SK-N-SH (cell line): ENCODE measurements around the gene TPCN2. TPM values are rescaled to one million over a fixed set of nuclear protein-coding genes. Genes with fewer than 3 reads are reported as not detected.

Experiments
- CTCF ChIA-PET: fragments of 300-600, 350-600 bp; formaldehyde crosslinking; extraction: SDS; loops from one replicate; lab custom pipeline; 2021; lab: Yijun Ruan, JAX
- POLR2A ChIA-PET: fragments of 350-600 bp; sonication (Branson Sonifier 250); formaldehyde crosslinking; extraction: SDS; loops from one replicate; lab custom pipeline; 2020; ENCODE audit warnings: antibody characterized with exemption, inconsistent platforms; lab: Yijun Ruan, JAX
- DNase-seq: peaks from one replicate; pipeline ENCODE4 v3.0.0; 2012
- H2AFZ ChIP-seq: fragments of 200-600 bp; sonication (generic); 2 replicates; pipeline ENCODE4 v1.8.1; 2016; ENCODE audit warnings: antibody characterized with exemption, mild to moderate bottlenecking, low read depth
- H3F3A ChIP-seq: fragments of 200-600 bp; sonication (generic); replicated peaks from 2 replicates; pipeline ENCODE3; 2016; ENCODE audit warnings: antibody characterized with exemption, mild to moderate bottlenecking; ENCODE audit not compliant: insufficient read depth
- H3K27ac ChIP-seq, 2 experiments: fragments of 200-500 bp in 1 of 2; fragments of 200-600 bp in 1 of 2; sonication (Bioruptor generic) in 1 of 2; sonication (generic), shearing (Covaris generic) in 1 of 2; 2 replicates each; pipeline versions ENCODE4 v1.5.1 to v1.6.1; 2014 to 2016; ENCODE audit warnings: low read depth in 2 of 2, inconsistent platforms in 1 of 2, low read length in 1 of 2, mild to moderate bottlenecking in 1 of 2, mixed read lengths in 1 of 2
- H3K27me3 ChIP-seq: fragments of 200-600 bp; sonication (generic), shearing (Covaris generic); 2 replicates; pipeline ENCODE4 v1.6.1; 2016; ENCODE audit warnings: mixed run types; ENCODE audit not compliant: insufficient read depth
- H3K36me3 ChIP-seq, 2 experiments: fragments of 200-500 bp in 1 of 2; fragments of 200-600 bp in 1 of 2; sonication (Bioruptor generic) in 1 of 2; sonication (generic) in 1 of 2; replicated peaks in 1 of 2; 2 replicates each; pipeline versions ENCODE3 to v1.5.1; 2014 to 2016; ENCODE audit warnings: low read length in 1 of 2, mild to moderate bottlenecking in 1 of 2; ENCODE audit not compliant: insufficient read depth in 2 of 2, control insufficient read depth in 1 of 2
- H3K4me1 ChIP-seq, 2 experiments: fragments of 200-500 bp in 1 of 2; fragments of 200-600 bp in 1 of 2; sonication (Bioruptor generic) in 1 of 2; sonication (generic), shearing (Covaris generic) in 1 of 2; 2 replicates each; pipeline versions ENCODE4 v1.5.1 to v1.6.1; 2014 to 2016; ENCODE audit warnings: low read depth in 1 of 2, low read length in 1 of 2, mixed run types in 1 of 2; ENCODE audit not compliant: insufficient read depth in 2 of 2, control insufficient read depth in 1 of 2
- H3K4me2 ChIP-seq: fragments of 200-600 bp; sonication (generic), shearing (Covaris generic); 2 replicates; pipeline ENCODE4 v1.6.1; 2017; ENCODE audit warnings: mixed run types
- H3K4me3 ChIP-seq, 2 experiments: fragments of 200-500 bp in 1 of 2; fragments of 200-600 bp in 1 of 2; sonication (Bioruptor generic) in 1 of 2; sonication (generic), shearing (Covaris generic) in 1 of 2; 2 replicates each; pipeline versions ENCODE4 v1.5.1 to v1.8.1; 2014 to 2016; ENCODE audit warnings: low read depth in 2 of 2, inconsistent platforms in 1 of 2, low read length in 1 of 2, mild to moderate bottlenecking in 1 of 2, mixed read lengths in 1 of 2, moderate library complexity in 1 of 2
- H3K79me2 ChIP-seq: fragments of 200-600 bp; sonication (generic); 2 replicates; pipeline ENCODE4 v1.8.1; 2017; ENCODE audit warnings: mild to moderate bottlenecking; ENCODE audit not compliant: insufficient read depth
- H3K9ac ChIP-seq: fragments of 200-600 bp; sonication (generic); 2 replicates; pipeline ENCODE4 v1.6.1; 2017; ENCODE audit warnings: mixed run types
- H3K9me2 ChIP-seq: fragments of 200-600 bp; sonication (generic); 2 replicates; pipeline ENCODE4 v1.6.1; 2017; ENCODE audit warnings: mixed run types
- H3K9me3 ChIP-seq: fragments of 200-600 bp; sonication (generic); 2 replicates; pipeline ENCODE4 v1.6.1; 2017; ENCODE audit warnings: mixed run types, mild to moderate bottlenecking, moderate library complexity
- H4K20me1 ChIP-seq: fragments of 200-600 bp; sonication (generic); 2 replicates; pipeline ENCODE4 v1.6.1; 2017; ENCODE audit warnings: mild to moderate bottlenecking, mixed run types; ENCODE audit not compliant: insufficient read depth
- CHD2 ChIP-seq: fragments of 150-350 bp; IDR thresholded peaks from 2 replicates; pipeline ENCODE4 v1.6.1; 2018; ENCODE audit warnings: low read length; ENCODE audit not compliant: partially characterized antibody
- ELF1 ChIP-seq: IDR thresholded peaks from 2 replicates; pipeline ENCODE4 v1.4.0; 2012
- EP300 ChIP-seq, 2 experiments: IDR thresholded peaks; 2 replicates each; pipeline versions ENCODE4 v1.4.0 to v1.6.1; 2012; ENCODE audit warnings: borderline replicate concordance in 1 of 2, low read depth in 1 of 2, low read length in 1 of 2
- FOSL2 ChIP-seq: IDR thresholded peaks from 2 replicates; pipeline ENCODE4 v1.4.0; 2012; ENCODE audit warnings: low read depth, mild to moderate bottlenecking, moderate library complexity, borderline replicate concordance
- GABPA ChIP-seq: IDR thresholded peaks from 2 replicates; pipeline ENCODE4 v1.4.0; 2012; ENCODE audit warnings: low read depth, mild to moderate bottlenecking
- IRF3 ChIP-seq: fragments of 150-350 bp; IDR thresholded peaks from 2 replicates; pipeline ENCODE4 v1.6.1; 2016; ENCODE audit warnings: mild to moderate bottlenecking, low read depth, low read length
- JUND ChIP-seq: IDR thresholded peaks from 2 replicates; pipeline ENCODE4 v1.4.0; 2012
- MEF2A ChIP-seq: IDR thresholded peaks from 2 replicates; pipeline ENCODE4 v1.4.0; 2012; ENCODE audit warnings: low read depth, borderline replicate concordance
- MXI1 ChIP-seq: IDR thresholded peaks from 2 replicates; pipeline ENCODE4 v1.6.1; 2012; ENCODE audit warnings: mild to moderate bottlenecking, low read depth, low read length, improper control_type of control experiment
- NFIC ChIP-seq: IDR thresholded peaks from 2 replicates; pipeline ENCODE4 v1.4.0; 2012; ENCODE audit warnings: borderline replicate concordance
- PBX3 ChIP-seq: IDR thresholded peaks from 2 replicates; pipeline ENCODE4; 2012
- POLR2AphosphoS5 ChIP-seq: IDR thresholded peaks from 2 replicates; pipeline ENCODE4 v1.6.1; 2012; ENCODE audit warnings: low read depth, low read length
- RAD21 ChIP-seq: IDR thresholded peaks from 2 replicates; pipeline ENCODE4 v1.6.1; 2012; ENCODE audit warnings: mild to moderate bottlenecking, low read length
- RCOR1 ChIP-seq: fragments of 150-350 bp; IDR thresholded peaks from 2 replicates; pipeline ENCODE4 v1.6.1; 2017; ENCODE audit warnings: antibody characterized with exemption, low read length
- REST ChIP-seq: IDR thresholded peaks from 2 replicates; pipeline ENCODE4 v1.6.1; 2012; ENCODE audit warnings: mild to moderate bottlenecking, low read depth, low read length, moderate library complexity
- RFX5 ChIP-seq: IDR thresholded peaks from 2 replicates; pipeline ENCODE4 v1.6.1; 2012; ENCODE audit warnings: mild to moderate bottlenecking, improper control_type of control experiment, low read length
- SMC3 ChIP-seq: IDR thresholded peaks from 2 replicates; pipeline ENCODE4 v1.6.1; 2012; ENCODE audit warnings: low read depth, low read length, improper control_type of control experiment
- TAF1 ChIP-seq: IDR thresholded peaks from 2 replicates; pipeline ENCODE4 v1.6.1; 2012; ENCODE audit warnings: low read depth, mild to moderate bottlenecking, low read length, moderate library complexity, borderline replicate concordance
- TCF12 ChIP-seq: IDR thresholded peaks from 2 replicates; pipeline ENCODE4 v1.4.0; 2012
- TEAD4 ChIP-seq: IDR thresholded peaks from 2 replicates; pipeline ENCODE4 v1.4.0; 2012; ENCODE audit warnings: mild to moderate bottlenecking, borderline replicate concordance; ENCODE audit not compliant: insufficient read depth
- USF1 ChIP-seq: IDR thresholded peaks from 2 replicates; pipeline ENCODE4 v1.4.0; 2012; ENCODE audit warnings: low read depth, borderline replicate concordance
- WGBS: methylation state at CpG from one replicate; pipeline ENCODE4 v1.1.6; 2017; ENCODE audit warnings: low lambda C conversion rate; 5-methylcytosine and 5-hydroxymethylcytosine counted together
- polyA plus RNA-seq, 3 experiments: library from polyadenylated mRNA; depleted of rRNA; stranded (reverse); fragments of >200 nt; gene quantifications; 2 replicates each; pipeline ENCODE4 v1.2.3, GENCODE V29; 2012

The TPCN2 gene
- polyA plus RNA-seq, 1 of the 3 experiments (the other 2 are of a cell fraction) = 8.7 TPM

- H3F3A ChIP-seq = peaks cover 4% of the 10 kb centered on the region
- H3K36me3 ChIP-seq = no peaks in the 10 kb centered on the region
- TF ChIP-seq IRF3 (no peak), MEF2A (no peak), PBX3 (no peak), CHD2 (no peak), FOSL2 (peak; percentile 83), RFX5 (no peak), POLR2AphosphoS5 (no peak), MXI1 (no peak), GABPA (no peak), NFIC (no peak), EP300 (IDR thresholded peaks at IDR 0.05; ENCODE audit: borderline replicate concordance in 1 of 2, low read depth in 1 of 2, low read length in 1 of 2) (peak in 1 of 2 experiments; percentile 22; a peak in 1 of 4 replicates), RCOR1 (no peak), USF1 (no peak), TEAD4 (peak; percentile 91), JUND (peak; percentile 86; the same call in 1 of the 2 replicates), RAD21 (no peak), TAF1 (no peak), REST (no peak), ELF1 (no peak), TCF12 (peak; percentile 46; the same call in 1 of the 2 replicates), SMC3 (peak; percentile 7; the same call in 1 of the 2 replicates)
- H3K79me2 ChIP-seq = no peaks in the 10 kb centered on the region
- H3K9ac ChIP-seq = no peak overlapping the region; the same call in 1 of the 2 replicates
- H3K9me3 ChIP-seq = no peaks in the 10 kb centered on the region
- CTCF ChIA-PET = interaction anchor here (0.5 to 1.7 kb wide), 3 partner anchors 9 to 552 kb away, joined by 3 to 5 read pairs (median 3); partner anchors contain the start of gene LTO1
- H3K27ac ChIP-seq = no peak overlapping the region
- DNase-seq = peak; percentile 58
- H3K27me3 ChIP-seq = no peaks in the 10 kb centered on the region
- 21% methylated on average over 14 of the region's 27 CpGs for WGBS
- peak overlapping the region; percentile 81 for H3K4me2 ChIP-seq
- H3K4me3 ChIP-seq = no peak overlapping the region
- no peak overlapping the region for H2AFZ ChIP-seq
- no peaks in the 10 kb centered on the region for H3K9me2 ChIP-seq
- H3K4me1 ChIP-seq = peaks cover 13 to 15% of the 10 kb centered on the region in 2 experiments; a peak in 2 of 4 replicates
- POLR2A ChIA-PET = no interaction called here
- no peaks in the 10 kb centered on the region for H4K20me1 ChIP-seq
Observed at GRCh38 chr11:69122630-69123431, 74.1 kb downstream of the TPCN2 start.
